K562 (cell line): ENCODE measurements around the gene EFCAB13. TPM values are rescaled to one million over a fixed set of nuclear protein-coding genes. Genes with fewer than 3 reads are reported as not detected.

ENCODE experiments used
- CBFB ChIP-seq: sonication (generic); formaldehyde crosslinking; IDR thresholded peaks from 2 replicates; pipeline ENCODE4 v1.4.0; 2020; ENCODE audit warnings: mild to moderate bottlenecking, missing genetic modification reagents
- CREM ChIP-seq: IDR thresholded peaks from 2 replicates; pipeline ENCODE4 v1.6.1; 2014; ENCODE audit warnings: antibody characterized with exemption, low read depth
- E2F3 ChIP-seq: fragments of 250-450 bp; sonication (Bioruptor Pico); IDR thresholded peaks from 2 replicates; pipeline ENCODE4 v1.4.0; 2020; ENCODE audit warnings: mild to moderate bottlenecking
- ESRRB ChIP-seq: fragments of 250-450 bp; sonication (Bioruptor Pico); IDR thresholded peaks from 2 replicates; pipeline ENCODE4 v1.5.0; 2020; ENCODE audit warnings: mild to moderate bottlenecking, moderate library complexity, borderline replicate concordance
- ETS2 ChIP-seq: IDR thresholded peaks from 2 replicates; pipeline ENCODE4 v1.6.1; 2016; ENCODE audit warnings: borderline replicate concordance, missing genetic modification characterization, mild to moderate bottlenecking, moderate library complexity, missing compliant biosample characterization; ENCODE audit not compliant: poor library complexity, severe bottlenecking
- FOXP1 ChIP-seq: sonication (generic); formaldehyde crosslinking; IDR thresholded peaks from 2 replicates; pipeline ENCODE4 v1.8.0; 2022; ENCODE audit warnings: mild to moderate bottlenecking, missing genetic modification reagents
- GMEB1 ChIP-seq: fragments of 250-450 bp; sonication (Bioruptor Pico); IDR thresholded peaks from 2 replicates; pipeline ENCODE4 v1.4.0; 2020; ENCODE audit warnings: mild to moderate bottlenecking
- IRF1 ChIP-seq: sonication (generic); formaldehyde crosslinking; IDR thresholded peaks from 2 replicates; pipeline ENCODE4 v1.8.0; 2022; ENCODE audit warnings: missing genetic modification reagents, mild to moderate bottlenecking, borderline replicate concordance
- JUN ChIP-seq, 2 experiments: sonication (generic) in 1 of 2; formaldehyde crosslinking in 1 of 2; IDR thresholded peaks; 2 replicates each; pipeline versions ENCODE4 v1.6.1 to v1.8.0; 2012 to 2022; ENCODE audit warnings: borderline replicate concordance in 2 of 2, mild to moderate bottlenecking in 2 of 2, improper control_type of control experiment in 1 of 2, low read depth in 1 of 2, low read length in 1 of 2, missing genetic modification reagents in 1 of 2
- MITF ChIP-seq: IDR thresholded peaks from 2 replicates; pipeline ENCODE4 v1.6.1; 2014; ENCODE audit warnings: antibody characterized with exemption
- MTA1 ChIP-seq: fragments of 450-650 bp; IDR thresholded peaks from 2 replicates; pipeline ENCODE4 v1.6.1; 2017; ENCODE audit warnings: borderline replicate concordance
- MYC ChIP-seq, 2 experiments: fragments of 250-450 bp in 1 of 2; sonication (Bioruptor Pico) in 1 of 2; IDR thresholded peaks; 2 replicates each; pipeline versions ENCODE4 v1.5.1 to v1.6.1; 2012 to 2021; ENCODE audit warnings: low read depth in 2 of 2, borderline replicate concordance in 1 of 2, improper control_type of control experiment in 1 of 2, low read length in 1 of 2, mild to moderate bottlenecking in 1 of 2, moderate library complexity in 1 of 2
- RBBP5 ChIP-seq: fragments of 200-600 bp; sonication (generic); IDR thresholded peaks from 2 replicates; pipeline ENCODE4 v1.6.1; 2012; ENCODE audit warnings: borderline replicate concordance, mild to moderate bottlenecking, low read length, control low read depth, inconsistent platforms; ENCODE audit not compliant: insufficient read depth, poor library complexity, severe bottlenecking
- RBM39 ChIP-seq: fragments of 200-400 bp; formaldehyde crosslinking; optimal IDR thresholded peaks from 2 replicates; pipeline ENCODE3; 2018; ENCODE audit warnings: low read depth, low read length
- TAF9B ChIP-seq: fragments of 450-650 bp; IDR thresholded peaks from 2 replicates; pipeline ENCODE4 v1.6.1; 2018; ENCODE audit warnings: mild to moderate bottlenecking; ENCODE audit not compliant: partially characterized antibody
- U2AF1 ChIP-seq: fragments of 200-400 bp; formaldehyde crosslinking; optimal IDR thresholded peaks from 2 replicates; pipeline ENCODE3; 2017; ENCODE audit warnings: mild to moderate bottlenecking, low read depth, low read length, moderate library complexity
- XRCC5 ChIP-seq: fragments of 200-400 bp; formaldehyde crosslinking; IDR thresholded peaks from 2 replicates; pipeline ENCODE4 v1.6.1; 2017; ENCODE audit warnings: low read depth, mild to moderate bottlenecking, low read length
- ZNF280A ChIP-seq: fragments of 450-650 bp; IDR thresholded peaks from 2 replicates; pipeline ENCODE4 v1.6.1; 2018; ENCODE audit warnings: mild to moderate bottlenecking, low read depth; ENCODE audit not compliant: partially characterized antibody
- ZNF436 ChIP-seq: fragments of 250-450, 450-650 bp; sonication (Bioruptor Pico); formaldehyde crosslinking; IDR thresholded peaks from 2 replicates; pipeline ENCODE4 v1.7.0; 2020; ENCODE audit warnings: mild to moderate bottlenecking
- ZNF76 ChIP-seq: fragments of 250-450 bp; sonication (Bioruptor Pico); IDR thresholded peaks from 2 replicates; pipeline ENCODE4 v1.4.0; 2020; ENCODE audit warnings: mild to moderate bottlenecking, moderate library complexity, borderline replicate concordance
- ZNF766 ChIP-seq: fragments of 200-800 bp; sonication (Bioruptor generic); conservative IDR thresholded peaks from 2 replicates; pipeline ENCODE4 v1.6.1; 2016; ENCODE audit warnings: missing genetic modification characterization, missing compliant biosample characterization
- polyA plus RNA-seq, 8 experiments: library from polyadenylated mRNA; depleted of rRNA in 4 of 8; stranded (reverse) in 5 of 8; unstranded in 3 of 8; fragments of >200 nt; fragmentation: Nextera tagmentation in 2 of 8; fragmentation: Illumina TruSeq in 1 of 8; extraction: Ambion mirVana in 2 of 8; extraction: Trizol in 1 of 8; gene quantifications; 2 replicates each; pipeline versions ENCODE4 v1.2.1 to v1.2.3, GENCODE V29; 2011 to 2014; ENCODE audit warnings: inconsistent platforms in 1 of 8, missing spikeins in 1 of 8
- total RNA-seq, 7 experiments: library from RNA; depleted of rRNA in 6 of 7; stranded (reverse); fragments of >200 nt in 6 of 7; fragmentation: Illumina TruSeq in 2 of 7; extraction: Trizol in 2 of 7; gene quantifications; 2 replicates each; pipeline versions ENCODE4 v1.2.1 to v1.2.3, GENCODE V29; 2011 to 2021; ENCODE audit warnings: low replicate concordance in 1 of 7

Gene EFCAB13
- total and polyA plus RNA-seq, 9 of the 15 experiments (the other 6 are each of a cell fraction or from before 2014, with no cell fraction given), result 0.32 to 1.3 (median 0.95) TPM

GRCh38 chr17:47288531-47289116, 35.1 kb upstream of the EFCAB13 start (continued):
- peak; percentile 47; the same call in 1 of the 2 replicates for TF ChIP-seq MITF
- 0 out of 2 replicates have a peak, but pooled peaks have one; percentile 34 for TF ChIP-seq GMEB1 (CRISPR knock-in tag)
- peak; percentile 47; the same call in 1 of the 2 replicates for TF ChIP-seq MYC (IDR thresholded peaks at IDR 0.05; ENCODE audit: low read depth, low read length)
- no peak; the same call in 1 of the 2 replicates for TF ChIP-seq MYC (CRISPR knock-in tag; IDR thresholded peaks at IDR 0.05; ENCODE audit: borderline replicate concordance, low read depth)
- no peak for TF ChIP-seq ZNF280A
- TF ChIP-seq XRCC5, result peak; percentile 56; the same call in 1 of the 2 replicates
- 0 out of 2 replicates have a peak, but pooled peaks have one; percentile 15 for TF ChIP-seq ZNF436
- peak; percentile 76 for TF ChIP-seq TAF9B
- 0 out of 2 replicates have a peak, but pooled peaks have one; percentile 12 for TF ChIP-seq ZNF76
- TF ChIP-seq ESRRB, result no peak
- peak; percentile 87 for TF ChIP-seq ZNF766 (CRISPR knock-in tag)
- no peak for TF ChIP-seq U2AF1
- no peak for TF ChIP-seq RBBP5
- TF ChIP-seq JUN (IDR thresholded peaks at IDR 0.05; ENCODE audit: borderline replicate concordance, low read depth, low read length), result peak; percentile 31; the same call in 1 of the 2 replicates
- TF ChIP-seq JUN (CRISPR knock-in tag; IDR thresholded peaks at IDR 0.05; ENCODE audit: borderline replicate concordance), result no peak
- no peak for TF ChIP-seq ETS2 (tag)
- TF ChIP-seq E2F3 (CRISPR knock-in tag), result 0 out of 2 replicates have a peak, but pooled peaks have one; percentile 15
- no peak for TF ChIP-seq FOXP1 (CRISPR knock-in tag)
- no peak for TF ChIP-seq IRF1 (CRISPR knock-in tag)
- no peak for TF ChIP-seq MTA1
- peak; percentile 70 for TF ChIP-seq CREM
- no peak for TF ChIP-seq RBM39
- TF ChIP-seq CBFB (CRISPR knock-in tag), result 0 out of 2 replicates have a peak, but pooled peaks have one; percentile 17
